Activated CD4-positive, alpha-beta T cell treated with anti-CD3 and anti-CD28 coated beads, Interleukin-2, amount 10 ng/mL, durations not matched to agents 7 days and 5 days (primary cell): Measurements from ENCODE around the gene SSBP3. TPM values are rescaled to one million over a fixed set of nuclear protein-coding genes. Genes with fewer than 3 reads are reported as not detected.

ENCODE experiments used
- CTCF ChIA-PET: fragments of 350-600 bp; sonication (Branson Sonifier 250); formaldehyde crosslinking; loops from one replicate; lab custom pipeline; 2021; ENCODE audit warnings: antibody characterized with exemption; lab: Charles Lee
- POLR2A ChIA-PET: fragments of 350-600 bp; sonication (Branson Sonifier 250); formaldehyde crosslinking; loops from one replicate; lab custom pipeline; 2021; ENCODE audit warnings: antibody characterized with exemption; lab: Charles Lee
- DNase-seq: peaks from one replicate; pipeline ENCODE4 v3.0.0-alpha.2; 2020
- H3K27ac Mint-ChIP-seq: one replicate; pipeline ENCODE4 v1.8.0; 2021; ENCODE audit warnings: mild to moderate bottlenecking, moderate library complexity, mixed read lengths
- H3K27me3 Mint-ChIP-seq: one replicate; pipeline ENCODE4 v1.8.0; 2021; ENCODE audit warnings: mixed read lengths
- H3K36me3 Mint-ChIP-seq: one replicate; pipeline ENCODE4 v1.8.0; 2021; ENCODE audit warnings: low read depth, mixed read lengths
- H3K4me1 Mint-ChIP-seq: one replicate; pipeline ENCODE4 v1.8.0; 2021; ENCODE audit warnings: mixed read lengths
- H3K4me3 Mint-ChIP-seq: one replicate; pipeline ENCODE4 v1.8.0; 2021; ENCODE audit warnings: mild to moderate bottlenecking, moderate library complexity, mixed read lengths
- H3K9me3 Mint-ChIP-seq: one replicate; pipeline ENCODE4 v1.8.0; 2021; ENCODE audit warnings: mixed read lengths
- total RNA-seq, 2 experiments: library from RNA; stranded (reverse); gene quantifications; one replicate each; pipeline ENCODE4 v1.2.3, GENCODE V29; 2021

The SSBP3 gene
- total RNA-seq, 2 experiments from 2014 or later = 93.4 to 127 TPM

GRCh38 chr1:54265659-54266058, 140.5 kb downstream of the SSBP3 start:
- DNase-seq = no peak
- no peaks in the 10 kb centered on the region for H3K27me3 Mint-ChIP-seq
- H3K36me3 Mint-ChIP-seq = peaks cover 4% of the 10 kb centered on the region
- ChIA-PET CTCF (interaction anchor here (0.6 to 1.9 kb wide), 4 partner anchors 12 to 724 kb away, joined by 4 to 6 read pairs (median 4); no protein-coding TSS in a partner anchor), POLR2A (no interaction called here)
- H3K27ac Mint-ChIP-seq = no peak overlapping the region
- H3K4me3 Mint-ChIP-seq = no peak overlapping the region
- peaks cover 18% of the 10 kb centered on the region for H3K4me1 Mint-ChIP-seq
- H3K9me3 Mint-ChIP-seq = no peaks in the 10 kb centered on the region

DNA sequence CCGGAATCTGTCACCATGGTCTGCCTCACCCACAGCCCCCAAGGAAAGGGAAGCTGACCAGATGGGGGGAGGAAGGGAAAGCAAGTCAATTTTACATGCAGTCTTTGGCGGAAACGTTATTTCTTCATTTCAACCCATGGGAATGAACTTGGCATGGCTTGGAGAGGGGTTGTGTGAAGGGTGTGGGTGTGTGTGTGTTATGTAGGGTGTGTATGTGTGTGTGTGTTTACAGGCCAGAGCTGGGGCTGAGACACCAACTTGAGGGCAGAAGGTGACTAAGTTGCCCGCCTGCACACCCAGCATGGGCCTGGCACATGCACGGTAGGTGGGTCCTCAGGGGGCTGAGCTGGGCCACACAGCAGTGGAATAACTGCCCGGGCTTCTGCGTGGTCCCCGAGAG, 141.1 kb downstream of the SSBP3 start:
- peaks cover 18% of the 10 kb centered on the region for H3K4me1 Mint-ChIP-seq
- no peaks in the 10 kb centered on the region for H3K9me3 Mint-ChIP-seq
- H3K4me3 Mint-ChIP-seq = no peak overlapping the region
- H3K27ac Mint-ChIP-seq = no peak overlapping the region
- H3K27me3 Mint-ChIP-seq = no peaks in the 10 kb centered on the region
- peaks cover 4% of the 10 kb centered on the region for H3K36me3 Mint-ChIP-seq
- POLR2A ChIA-PET = no interaction called here
- CTCF ChIA-PET = interaction anchor here (1.3 to 1.9 kb wide), 3 partner anchors 13 to 62 kb away, joined by 5 to 6 read pairs (median 5); no protein-coding TSS in a partner anchor
- no peak for DNase-seq

DNA sequence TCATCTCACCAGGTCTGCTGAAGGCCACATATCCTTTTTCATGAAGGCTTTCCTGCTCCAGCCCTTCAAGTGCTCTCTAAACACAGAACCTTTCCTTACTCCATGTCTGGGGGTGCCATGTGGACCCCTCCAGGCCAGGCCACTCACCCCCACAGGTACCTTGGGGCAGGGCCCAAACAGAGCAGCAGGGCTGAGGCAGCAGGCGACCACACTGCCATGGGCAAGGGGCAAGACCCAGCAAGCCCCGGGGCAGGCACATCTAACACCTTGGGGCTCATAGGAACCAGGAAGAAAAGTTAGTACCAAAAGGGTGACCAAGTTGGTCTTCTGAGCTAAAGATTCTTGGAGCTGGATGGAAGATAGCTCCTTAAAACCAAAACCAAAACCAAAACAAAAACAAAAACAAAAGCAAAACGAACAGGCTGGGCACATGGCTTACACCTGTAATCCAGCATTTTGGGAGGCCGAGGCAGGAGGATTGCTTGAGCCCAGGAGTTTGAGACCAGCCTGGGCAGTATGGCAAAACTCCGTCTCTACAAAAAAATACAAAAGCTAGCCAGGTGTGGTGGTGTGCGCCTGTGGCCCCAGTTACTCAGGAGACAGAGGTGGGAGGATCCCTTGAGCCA, 142.5 kb downstream of the SSBP3 start:
- POLR2A ChIA-PET = no interaction called here
- no peak for DNase-seq
- H3K36me3 Mint-ChIP-seq = peaks cover 4% of the 10 kb centered on the region
- H3K9me3 Mint-ChIP-seq = no peaks in the 10 kb centered on the region
- peak overlapping the region; percentile 81 for H3K27ac Mint-ChIP-seq
- CTCF ChIA-PET = interaction anchor here (0.6 to 1.9 kb wide), 5 partner anchors 8 to 300 kb away, joined by 3 to 6 read pairs (median 5); no protein-coding TSS in a partner anchor
- H3K27me3 Mint-ChIP-seq = no peaks in the 10 kb centered on the region
- H3K4me3 Mint-ChIP-seq = no peak overlapping the region
- H3K4me1 Mint-ChIP-seq = peaks cover 18% of the 10 kb centered on the region

GRCh38 chr1:54262244-54262643, 143.9 kb downstream of the SSBP3 start:
- POLR2A ChIA-PET = no interaction called here
- no peaks in the 10 kb centered on the region for H3K27me3 Mint-ChIP-seq
- H3K27ac Mint-ChIP-seq = no peak overlapping the region
- H3K4me3 Mint-ChIP-seq = no peak overlapping the region
- H3K9me3 Mint-ChIP-seq = no peaks in the 10 kb centered on the region
- H3K36me3 Mint-ChIP-seq = peaks cover 4% of the 10 kb centered on the region
- peaks cover 25% of the 10 kb centered on the region for H3K4me1 Mint-ChIP-seq
- DNase-seq = no peak
- CTCF ChIA-PET = interaction anchor here (1.0 to 1.1 kb wide), 2 partner anchors 43 to 86 kb away, joined by 3 to 4 read pairs; no protein-coding TSS in a partner anchor

GRCh38 chr1:54260810-54261209, 145.4 kb downstream of the SSBP3 start:
- peaks cover 4% of the 10 kb centered on the region for H3K36me3 Mint-ChIP-seq
- ChIA-PET POLR2A (no interaction called here), CTCF (interaction anchor here (0.8 to 1.0 kb wide), 2 partner anchors 8 to 11 kb away, joined by 3 read pairs; no protein-coding TSS in a partner anchor)
- DNase-seq = no peak
- H3K4me3 Mint-ChIP-seq = no peak overlapping the region
- H3K27ac Mint-ChIP-seq = no peak overlapping the region
- H3K27me3 Mint-ChIP-seq = no peaks in the 10 kb centered on the region
- peaks cover 25% of the 10 kb centered on the region for H3K4me1 Mint-ChIP-seq
- no peaks in the 10 kb centered on the region for H3K9me3 Mint-ChIP-seq

- Mint-ChIP-seq H3K4me1 (peaks cover 19% of the 10 kb centered on the region), H3K9me3 (no peaks in the 10 kb centered on the region), H3K4me3 (no peak overlapping the region), H3K27me3 (no peaks in the 10 kb centered on the region), H3K27ac (peak overlapping the region; percentile 9), H3K36me3 (peaks cover 4% of the 10 kb centered on the region)
- no peak for DNase-seq
- ChIA-PET POLR2A (no interaction called here), CTCF (no interaction called here)
These were observed 146.6 kb downstream of the SSBP3 start for GRCh38 chr1:54259546-54260140.

- Mint-ChIP-seq H3K9me3 (no peaks in the 10 kb centered on the region), H3K4me3 (no peak overlapping the region), H3K27me3 (no peaks in the 10 kb centered on the region), H3K27ac (peak overlapping the region; percentile 74), H3K4me1 (peaks cover 9% of the 10 kb centered on the region), H3K36me3 (no peaks in the 10 kb centered on the region)
- no peak for DNase-seq
- CTCF ChIA-PET = interaction anchor here (1.3 kb wide), 1 partner anchor 10 kb away, joined by 3 read pairs; no protein-coding TSS in a partner anchor
- POLR2A ChIA-PET = no interaction called here
These were observed 148.3 kb downstream of the SSBP3 start for GRCh38 chr1:54257876-54258275.

DNA sequence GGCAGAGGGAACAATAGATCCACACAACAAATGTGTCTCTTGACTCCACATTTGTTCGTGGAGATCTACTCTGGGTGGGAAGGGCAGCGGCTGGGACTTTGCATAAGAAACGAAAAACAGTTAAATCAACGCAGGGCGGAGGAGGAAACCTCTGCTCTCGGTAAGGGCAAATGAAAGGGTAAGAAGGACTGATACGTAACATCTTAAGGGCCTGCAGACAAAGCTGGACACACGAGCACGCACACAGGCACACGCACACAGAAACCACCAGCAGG, 148.9 kb downstream of the SSBP3 start:
- Mint-ChIP-seq H3K4me3 (no peak overlapping the region), H3K36me3 (no peaks in the 10 kb centered on the region), H3K9me3 (no peaks in the 10 kb centered on the region), H3K4me1 (peaks cover 11% of the 10 kb centered on the region), H3K27ac (no peak overlapping the region), H3K27me3 (no peaks in the 10 kb centered on the region)
- DNase-seq = no peak
- ChIA-PET CTCF (interaction anchor here (1.3 kb wide), 1 partner anchor 10 kb away, joined by 3 read pairs; no protein-coding TSS in a partner anchor), POLR2A (no interaction called here)

DNA sequence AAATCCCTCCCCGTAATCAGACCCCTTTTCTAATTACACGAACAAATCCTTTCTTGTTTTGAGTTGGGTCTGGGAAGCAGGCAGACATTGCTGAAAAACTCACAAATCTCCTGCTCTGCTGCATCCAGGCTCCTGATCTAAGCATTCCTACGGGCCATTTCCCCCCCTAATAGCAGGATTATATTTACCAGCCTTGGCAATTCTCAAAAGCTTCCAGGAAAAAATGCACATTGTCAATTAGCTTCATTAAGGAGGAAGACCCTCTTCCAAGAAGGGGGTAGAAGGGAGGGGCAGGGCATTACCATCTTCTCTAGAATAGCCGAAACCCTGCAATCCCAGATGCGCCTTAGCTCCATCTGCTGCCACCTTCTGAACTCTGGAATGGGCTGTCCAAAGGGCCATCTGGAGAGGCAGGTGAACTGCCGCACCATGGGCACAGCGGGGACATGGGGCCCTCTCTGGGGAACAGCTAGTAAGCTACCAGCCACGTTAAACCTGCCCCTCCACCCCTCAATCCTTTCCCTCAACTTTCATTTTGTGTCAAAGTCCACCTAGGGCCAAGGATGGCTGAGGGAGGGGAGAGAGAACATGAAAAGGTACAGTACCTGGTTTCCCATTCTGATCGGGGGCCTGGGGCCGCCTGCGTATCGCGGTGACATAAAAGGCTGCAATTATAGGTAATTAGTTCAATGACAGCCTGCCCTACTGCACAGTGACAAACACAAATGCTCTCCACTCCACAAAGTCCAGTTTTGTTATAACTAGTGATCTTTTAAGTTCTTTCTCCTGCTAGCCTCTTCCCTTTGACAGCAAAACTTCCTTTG, 149.5 kb downstream of the SSBP3 start:
- Mint-ChIP-seq H3K4me1 (peaks cover 11% of the 10 kb centered on the region), H3K9me3 (no peaks in the 10 kb centered on the region), H3K27ac (no peak overlapping the region), H3K36me3 (no peaks in the 10 kb centered on the region), H3K27me3 (no peaks in the 10 kb centered on the region), H3K4me3 (no peak overlapping the region)
- POLR2A ChIA-PET = no interaction called here
- no peak for DNase-seq
- CTCF ChIA-PET = no interaction called here

GRCh38 chr1:54255026-54255702, 151.0 kb downstream of the SSBP3 start:
- no peak overlapping the region for H3K27ac Mint-ChIP-seq
- DNase-seq = no peak
- no peak overlapping the region for H3K4me3 Mint-ChIP-seq
- no peaks in the 10 kb centered on the region for H3K36me3 Mint-ChIP-seq
- peaks cover 11% of the 10 kb centered on the region for H3K4me1 Mint-ChIP-seq
- H3K27me3 Mint-ChIP-seq = no peaks in the 10 kb centered on the region
- ChIA-PET CTCF (interaction anchor here (0.5 to 1.7 kb wide), 2 partner anchors 15 to 103 kb away, joined by 3 to 4 read pairs; no protein-coding TSS in a partner anchor), POLR2A (no interaction called here)
- H3K9me3 Mint-ChIP-seq = no peaks in the 10 kb centered on the region

DNA sequence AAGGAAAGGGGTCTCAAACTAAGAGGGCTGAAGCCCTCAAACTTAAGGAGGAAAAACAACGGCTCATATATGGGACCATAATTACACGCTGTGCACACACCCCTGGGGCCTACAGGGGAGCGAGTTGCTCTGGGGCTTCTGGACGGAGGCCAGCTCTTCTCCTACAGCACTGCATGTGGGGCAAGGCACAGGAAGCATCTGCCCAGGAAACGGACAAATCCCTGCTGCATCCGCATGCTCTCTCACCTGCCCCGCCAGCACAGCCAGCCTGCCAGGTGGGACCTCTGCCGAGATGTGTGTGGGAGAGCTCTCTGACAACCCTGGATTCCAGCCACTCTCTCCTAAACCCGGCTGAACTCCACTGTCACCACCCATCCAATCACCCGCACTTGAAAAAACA, 152.1 kb downstream of the SSBP3 start:
- CTCF ChIA-PET = interaction anchor here (1.7 kb wide), 1 partner anchor 16 kb away, joined by 4 read pairs; no protein-coding TSS in a partner anchor
- no peaks in the 10 kb centered on the region for H3K9me3 Mint-ChIP-seq
- POLR2A ChIA-PET = no interaction called here
- peaks cover 11% of the 10 kb centered on the region for H3K4me1 Mint-ChIP-seq
- no peaks in the 10 kb centered on the region for H3K27me3 Mint-ChIP-seq
- no peak overlapping the region for H3K4me3 Mint-ChIP-seq
- peaks cover under 1% of the 10 kb centered on the region for H3K36me3 Mint-ChIP-seq
- no peak overlapping the region for H3K27ac Mint-ChIP-seq
- DNase-seq = no peak

DNA sequence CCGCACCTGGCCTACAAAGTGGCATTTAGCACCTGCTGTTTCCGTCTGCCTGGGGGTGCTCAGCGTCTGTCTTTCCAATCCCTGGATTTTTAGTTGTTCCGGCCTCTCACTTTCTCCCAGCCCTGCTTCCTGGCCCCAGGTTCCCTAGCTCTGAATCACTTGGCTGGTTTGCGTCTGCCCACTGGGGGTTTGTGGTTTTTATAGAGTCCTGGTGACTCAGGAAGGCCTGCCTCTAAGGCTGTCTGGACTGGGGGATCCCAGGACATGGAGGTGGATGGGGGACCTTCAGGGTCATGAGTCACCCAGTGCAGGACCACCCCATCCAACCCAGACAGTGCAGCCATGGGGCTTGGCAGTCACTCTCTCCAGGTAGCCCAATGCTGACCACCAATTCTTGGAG, 152.7 kb downstream of the SSBP3 start:
- POLR2A ChIA-PET = no interaction called here
- Mint-ChIP-seq H3K9me3 (no peaks in the 10 kb centered on the region), H3K36me3 (peaks cover 3% of the 10 kb centered on the region), H3K27me3 (no peaks in the 10 kb centered on the region), H3K4me3 (no peak overlapping the region), H3K4me1 (peaks cover 11% of the 10 kb centered on the region), H3K27ac (no peak overlapping the region)
- CTCF ChIA-PET = interaction anchor here (0.7 to 1.7 kb wide), 2 partner anchors 12 to 17 kb away, joined by 4 read pairs; no protein-coding TSS in a partner anchor
- no peak for DNase-seq
